GM12878 (cell line): ENCODE data around the gene MAPKAP1.

Source experiments
- CBX5 ChIP-seq: sonication (generic); IDR thresholded peaks from 2 replicates; pipeline ENCODE4 v1.6.1; 2016; ENCODE audit warnings: low read depth, moderate library complexity, mild to moderate bottlenecking, inconsistent platforms
- ESRRA ChIP-seq: IDR thresholded peaks from 2 replicates; pipeline ENCODE4 v1.6.1; 2012; ENCODE audit warnings: mild to moderate bottlenecking, low read length, improper control_type of control experiment
- EZH2 ChIP-seq: IDR thresholded peaks from 2 replicates; pipeline ENCODE4 v1.6.1; 2012; ENCODE audit warnings: low read depth, mild to moderate bottlenecking, control low read depth, inconsistent platforms, low read length, borderline replicate concordance; ENCODE audit not compliant: control insufficient read depth
- FOXM1 ChIP-seq: IDR thresholded peaks from 2 replicates; pipeline ENCODE4 v1.6.1; 2012; ENCODE audit warnings: low read depth, mild to moderate bottlenecking, inconsistent platforms, low read length, moderate library complexity
- HDGF ChIP-seq: fragments of 450-650 bp; IDR thresholded peaks from 2 replicates; pipeline ENCODE4 v1.6.1; 2016; ENCODE audit warnings: antibody characterized with exemption
- KAT2A ChIP-seq: conservative IDR thresholded peaks from 2 replicates; pipeline ENCODE4 v1.6.1; 2011; ENCODE audit warnings: low read depth, low read length; ENCODE audit not compliant: control insufficient read depth
- MEF2A ChIP-seq: IDR thresholded peaks from 2 replicates; pipeline ENCODE4 v1.6.1; 2011; ENCODE audit warnings: low read depth, mild to moderate bottlenecking, low read length, moderate library complexity; ENCODE audit not compliant: insufficient read depth
- MXI1 ChIP-seq: fragments of 150-350 bp; IDR thresholded peaks from 2 replicates; pipeline ENCODE4 v1.6.1; 2011; ENCODE audit warnings: low read depth, mild to moderate bottlenecking, inconsistent platforms, low read length, improper control_type of control experiment
- NFYB ChIP-seq: IDR thresholded peaks from 2 replicates; pipeline ENCODE4 v1.6.1; 2011; ENCODE audit warnings: low read depth, mild to moderate bottlenecking, low read length, improper control_type of control experiment, moderate library complexity; ENCODE audit not compliant: insufficient read depth
- POLR2A ChIP-seq: IDR thresholded peaks from 2 replicates; pipeline ENCODE4 v1.6.1; 2011; ENCODE audit warnings: low read depth, mild to moderate bottlenecking, low read length
- RFX5 ChIP-seq: IDR thresholded peaks from 2 replicates; pipeline ENCODE4 v1.6.1; 2011; ENCODE audit warnings: low read depth, low read length, improper control_type of control experiment
- SMAD1 ChIP-seq: fragments of 450-650 bp; IDR thresholded peaks from 2 replicates; pipeline ENCODE4 v1.6.1; 2018; ENCODE audit warnings: mild to moderate bottlenecking, low read depth; ENCODE audit not compliant: partially characterized antibody
- TF ChIP-seq, protein P1 (sequence below), 3 experiments: IDR thresholded peaks in 2 of 3; conservative IDR thresholded peaks in 1 of 3; 2 replicates each; pipeline ENCODE4 v1.5.1; 2011; ENCODE audit warnings: low read depth in 3 of 3, low read length in 3 of 3, mild to moderate bottlenecking in 3 of 3, control low read depth in 2 of 3, moderate library complexity in 2 of 3, inconsistent platforms in 1 of 3, mixed read lengths in 1 of 3; ENCODE audit not compliant: control insufficient read depth in 2 of 3, insufficient read depth in 1 of 3; ENCODE audit errors: extremely low read depth in 1 of 3
- TF ChIP-seq, protein P2 (sequence below): IDR thresholded peaks from 2 replicates; pipeline ENCODE4 v1.6.1; 2012; ENCODE audit warnings: low read depth, low read length, improper control_type of control experiment

DNA sequence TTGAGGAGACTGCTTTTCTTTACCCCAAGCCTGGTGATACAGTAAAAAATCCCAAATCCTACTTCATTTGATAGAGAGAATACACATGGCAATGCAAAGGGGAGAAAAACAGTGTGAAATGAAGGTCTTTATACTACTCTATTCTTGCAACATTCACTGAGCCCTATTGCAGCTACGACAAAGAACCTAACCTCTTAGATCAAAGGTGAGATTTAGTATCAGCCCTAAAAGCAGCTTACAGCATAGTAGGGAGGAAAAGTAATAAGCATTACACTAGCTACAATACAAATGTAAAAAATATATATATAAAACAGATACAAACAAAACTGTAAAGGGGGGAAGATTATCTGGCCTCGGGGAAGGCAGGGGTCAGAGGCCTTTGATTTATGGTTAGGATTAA lies 147.1 kb downstream of the MAPKAP1 start:
- TF ChIP-seq SMAD1 (no peak), MEF2A (no peak), POLR2A (no peak), RFX5 (no peak), ESRRA (no peak), KAT2A (no peak), CBX5 (no peak), EZH2 (no peak), NFYB (no peak), FOXM1 (no peak), MXI1 (no peak), HDGF (no peak)
- TF ChIP-seq, protein P1, sequence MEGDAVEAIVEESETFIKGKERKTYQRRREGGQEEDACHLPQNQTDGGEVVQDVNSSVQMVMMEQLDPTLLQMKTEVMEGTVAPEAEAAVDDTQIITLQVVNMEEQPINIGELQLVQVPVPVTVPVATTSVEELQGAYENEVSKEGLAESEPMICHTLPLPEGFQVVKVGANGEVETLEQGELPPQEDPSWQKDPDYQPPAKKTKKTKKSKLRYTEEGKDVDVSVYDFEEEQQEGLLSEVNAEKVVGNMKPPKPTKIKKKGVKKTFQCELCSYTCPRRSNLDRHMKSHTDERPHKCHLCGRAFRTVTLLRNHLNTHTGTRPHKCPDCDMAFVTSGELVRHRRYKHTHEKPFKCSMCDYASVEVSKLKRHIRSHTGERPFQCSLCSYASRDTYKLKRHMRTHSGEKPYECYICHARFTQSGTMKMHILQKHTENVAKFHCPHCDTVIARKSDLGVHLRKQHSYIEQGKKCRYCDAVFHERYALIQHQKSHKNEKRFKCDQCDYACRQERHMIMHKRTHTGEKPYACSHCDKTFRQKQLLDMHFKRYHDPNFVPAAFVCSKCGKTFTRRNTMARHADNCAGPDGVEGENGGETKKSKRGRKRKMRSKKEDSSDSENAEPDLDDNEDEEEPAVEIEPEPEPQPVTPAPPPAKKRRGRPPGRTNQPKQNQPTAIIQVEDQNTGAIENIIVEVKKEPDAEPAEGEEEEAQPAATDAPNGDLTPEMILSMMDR (IDR thresholded peaks at IDR 0.05 in 2 of 3, conservative IDR thresholded peaks at IDR 0.05 in 1 of 3; ENCODE audit: control insufficient read depth in 2 of 3, extremely low read depth in 1 of 3, insufficient read depth in 1 of 3, low read depth in 3 of 3, low read length in 3 of 3) = no peak
- TF ChIP-seq, protein P2, sequence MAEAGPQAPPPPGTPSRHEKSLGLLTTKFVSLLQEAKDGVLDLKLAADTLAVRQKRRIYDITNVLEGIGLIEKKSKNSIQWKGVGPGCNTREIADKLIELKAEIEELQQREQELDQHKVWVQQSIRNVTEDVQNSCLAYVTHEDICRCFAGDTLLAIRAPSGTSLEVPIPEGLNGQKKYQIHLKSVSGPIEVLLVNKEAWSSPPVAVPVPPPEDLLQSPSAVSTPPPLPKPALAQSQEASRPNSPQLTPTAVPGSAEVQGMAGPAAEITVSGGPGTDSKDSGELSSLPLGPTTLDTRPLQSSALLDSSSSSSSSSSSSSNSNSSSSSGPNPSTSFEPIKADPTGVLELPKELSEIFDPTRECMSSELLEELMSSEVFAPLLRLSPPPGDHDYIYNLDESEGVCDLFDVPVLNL = no peak
